SK-N-SH treated with all-trans-retinoic acid at 6 μM for 48 hours (cell line): ENCODE measurements around the gene IFITM2.
A peak's percentile ranks its signal among the peaks of the same experiment; 100 is the strongest.

Experiments used
- ATAC-seq: fragments of 200-7000 bp; cut with Tn5 transposase; 3 replicates; pipeline ENCODE4 v1.9.1; 2020; ENCODE audit warnings: mild to moderate bottlenecking, moderate library complexity
- ARNTL ChIP-seq: fragments of 450-650 bp; formaldehyde crosslinking; IDR thresholded peaks from 2 replicates; pipeline ENCODE4 v1.5.0; 2020; ENCODE audit warnings: low read depth, mild to moderate bottlenecking, moderate library complexity, borderline replicate concordance
- BACH2 ChIP-seq: fragments of 250-450 bp; sonication (Bioruptor Pico); IDR thresholded peaks from 2 replicates; pipeline ENCODE4 v1.9.0; 2021; ENCODE audit warnings: mild to moderate bottlenecking, borderline replicate concordance
- CSDC2 ChIP-seq: fragments of 250-450 bp; sonication (Bioruptor Pico); IDR thresholded peaks from 2 replicates; pipeline ENCODE4 v1.5.0; 2020; ENCODE audit warnings: mild to moderate bottlenecking, moderate library complexity
- ESRRG ChIP-seq: fragments of 250-450 bp; sonication (Bioruptor Pico); IDR thresholded peaks from 2 replicates; pipeline ENCODE4 v1.6.1; 2021; ENCODE audit warnings: mild to moderate bottlenecking
- GLIS3 ChIP-seq: fragments of 250-450 bp; sonication (Bioruptor Pico); IDR thresholded peaks from 2 replicates; pipeline ENCODE4 v1.5.0; 2020; ENCODE audit warnings: mild to moderate bottlenecking, moderate library complexity
- ISL1 ChIP-seq: fragments of 250-450 bp; sonication (Bioruptor Pico); IDR thresholded peaks from 2 replicates; pipeline ENCODE4 v2.1.2; 2022; ENCODE audit warnings: mild to moderate bottlenecking, moderate library complexity
- OSR1 ChIP-seq: fragments of 250-450 bp; sonication (Bioruptor Pico); IDR thresholded peaks from 2 replicates; pipeline ENCODE4 v1.8.0; 2022; ENCODE audit warnings: moderate library complexity, mild to moderate bottlenecking, inconsistent platforms
- PPARA ChIP-seq: fragments of 250-450 bp; sonication (Bioruptor Pico); IDR thresholded peaks from 2 replicates; pipeline ENCODE4 v1.5.0; 2020; ENCODE audit warnings: mild to moderate bottlenecking, borderline replicate concordance
- RARB ChIP-seq: fragments of 250-450 bp; sonication (Bioruptor Pico); IDR thresholded peaks from 2 replicates; pipeline ENCODE4 v1.8.0; 2021; ENCODE audit warnings: mild to moderate bottlenecking, moderate library complexity
- SNAI2 ChIP-seq: fragments of 250-450 bp; sonication (Bioruptor Pico); IDR thresholded peaks from 2 replicates; pipeline ENCODE4 v1.5.0; 2020; ENCODE audit warnings: mild to moderate bottlenecking, moderate library complexity
- TCF4 ChIP-seq: fragments of 250-450 bp; sonication (Bioruptor Pico); IDR thresholded peaks from 2 replicates; pipeline ENCODE4 v1.8.0; 2021; ENCODE audit warnings: mild to moderate bottlenecking, moderate library complexity, borderline replicate concordance
- TOX ChIP-seq: fragments of 250-450 bp; sonication (Bioruptor Pico); IDR thresholded peaks from 2 replicates; pipeline ENCODE4 v1.8.0; 2021; ENCODE audit warnings: mild to moderate bottlenecking, moderate library complexity, borderline replicate concordance
- ZC3H10 ChIP-seq: fragments of 250-450 bp; sonication (Bioruptor Pico); IDR thresholded peaks from 2 replicates; pipeline ENCODE4 v1.5.1; 2021; ENCODE audit warnings: mild to moderate bottlenecking, moderate library complexity
- ZFP3 ChIP-seq: fragments of 250-450 bp; sonication (Bioruptor Pico); IDR thresholded peaks from 2 replicates; pipeline ENCODE4 v1.5.0; 2020; ENCODE audit warnings: mild to moderate bottlenecking, moderate library complexity
- ZFP30 ChIP-seq: fragments of 450-650 bp; formaldehyde crosslinking; IDR thresholded peaks from 2 replicates; pipeline ENCODE4 v1.5.0; 2022; ENCODE audit warnings: mild to moderate bottlenecking, moderate library complexity
- ZNF565 ChIP-seq: fragments of 450-650 bp; formaldehyde crosslinking; conservative IDR thresholded peaks from 2 replicates; pipeline ENCODE4 v1.5.0; 2020; ENCODE audit warnings: low read depth, mild to moderate bottlenecking, moderate library complexity
- ZNF70 ChIP-seq: fragments of 450-650 bp; formaldehyde crosslinking; IDR thresholded peaks from 2 replicates; pipeline ENCODE4 v1.5.0; 2020; ENCODE audit warnings: mild to moderate bottlenecking, moderate library complexity
- ZNF8 ChIP-seq: fragments of 450-650 bp; formaldehyde crosslinking; IDR thresholded peaks from 2 replicates; pipeline ENCODE4 v1.5.0; 2020; ENCODE audit warnings: mild to moderate bottlenecking, moderate library complexity
- TF ChIP-seq, protein P1 (sequence below): fragments of 250-450 bp; sonication (Bioruptor Pico); IDR thresholded peaks from 2 replicates; pipeline ENCODE4 v1.8.0; 2021; ENCODE audit warnings: low read depth, mild to moderate bottlenecking, moderate library complexity, borderline replicate concordance
- TF ChIP-seq, protein P2 (sequence below): fragments of 250-450 bp; sonication (Bioruptor Pico); IDR thresholded peaks from 2 replicates; pipeline ENCODE4 v1.5.1; 2020; ENCODE audit warnings: low read depth, mild to moderate bottlenecking, moderate library complexity
- TF ChIP-seq, protein P3 (sequence below): fragments of 250-450 bp; sonication (Bioruptor Pico); IDR thresholded peaks from 2 replicates; pipeline ENCODE4 v1.5.1; 2021; ENCODE audit warnings: mild to moderate bottlenecking, moderate library complexity
- TF ChIP-seq, protein P4 (sequence below): fragments of 250-450 bp; sonication (Bioruptor Pico); IDR thresholded peaks from 2 replicates; pipeline ENCODE4 v1.8.0; 2020; ENCODE audit warnings: mild to moderate bottlenecking, moderate library complexity, borderline replicate concordance
- TF ChIP-seq, protein P5 (sequence below): fragments of 250-450 bp; sonication (Bioruptor Pico); IDR thresholded peaks from 2 replicates; pipeline ENCODE4 v1.5.0; 2020; ENCODE audit warnings: mild to moderate bottlenecking, moderate library complexity

The IFITM2 gene

DNA sequence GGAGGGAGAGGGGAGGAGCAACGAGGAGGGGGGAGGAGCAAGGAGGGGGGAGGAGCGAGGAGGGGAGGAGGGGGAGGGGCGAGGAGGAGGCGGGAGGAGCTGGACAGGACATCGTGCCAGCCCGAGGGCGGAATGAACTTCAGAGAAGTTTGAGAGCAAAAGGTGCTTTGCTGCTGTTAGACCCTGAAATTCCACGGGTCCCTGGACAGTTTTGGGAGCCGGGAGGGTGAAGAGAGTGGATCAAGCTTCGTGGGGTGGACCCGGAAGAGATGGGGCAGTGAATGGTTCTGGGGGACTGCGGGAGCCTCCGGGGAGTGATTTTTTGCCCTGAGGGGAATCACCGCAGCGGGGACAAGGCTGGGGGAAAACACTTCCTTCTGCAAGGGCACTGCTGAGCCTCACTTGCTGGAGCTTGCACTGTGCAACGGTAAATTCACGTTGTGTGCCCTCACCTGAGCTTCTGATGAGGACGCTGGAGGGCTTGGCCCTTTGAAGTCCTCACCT, 40.1 kb upstream of the IFITM2 start:
- TF ChIP-seq, protein P1, sequence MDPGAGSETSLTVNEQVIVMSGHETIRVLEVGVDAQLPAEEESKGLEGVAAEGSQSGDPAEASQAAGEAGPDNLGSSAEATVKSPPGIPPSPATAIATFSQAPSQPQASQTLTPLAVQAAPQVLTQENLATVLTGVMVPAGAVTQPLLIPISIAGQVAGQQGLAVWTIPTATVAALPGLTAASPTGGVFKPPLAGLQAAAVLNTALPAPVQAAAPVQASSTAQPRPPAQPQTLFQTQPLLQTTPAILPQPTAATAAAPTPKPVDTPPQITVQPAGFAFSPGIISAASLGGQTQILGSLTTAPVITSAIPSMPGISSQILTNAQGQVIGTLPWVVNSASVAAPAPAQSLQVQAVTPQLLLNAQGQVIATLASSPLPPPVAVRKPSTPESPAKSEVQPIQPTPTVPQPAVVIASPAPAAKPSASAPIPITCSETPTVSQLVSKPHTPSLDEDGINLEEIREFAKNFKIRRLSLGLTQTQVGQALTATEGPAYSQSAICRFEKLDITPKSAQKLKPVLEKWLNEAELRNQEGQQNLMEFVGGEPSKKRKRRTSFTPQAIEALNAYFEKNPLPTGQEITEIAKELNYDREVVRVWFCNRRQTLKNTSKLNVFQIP = no peak
- TF ChIP-seq ESRRG (CRISPR knock-in tag) = no peak
- ATAC-seq = peak; percentile 57

DNA sequence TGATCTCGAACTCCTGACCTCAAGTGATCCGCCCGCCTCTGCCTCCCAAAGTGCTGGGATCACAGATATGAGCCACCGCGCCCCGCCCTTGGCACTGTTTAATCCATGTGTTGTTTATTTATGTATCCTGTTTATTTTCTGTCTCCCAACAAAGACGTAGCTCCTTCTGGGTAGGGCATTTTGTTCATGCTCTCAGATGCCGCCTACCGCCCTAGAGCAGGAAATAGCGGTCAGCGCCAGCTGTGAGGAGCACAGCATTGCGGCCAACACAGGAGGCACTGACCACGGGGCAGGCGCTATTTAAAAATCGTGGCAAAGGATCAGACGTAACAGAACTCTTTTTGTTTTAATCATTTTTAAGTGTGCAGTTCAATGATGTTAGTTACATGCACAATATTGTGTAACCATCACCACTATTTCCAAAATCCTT, 38.9 kb upstream of the IFITM2 start:
- ATAC-seq = peak; percentile 90

DNA sequence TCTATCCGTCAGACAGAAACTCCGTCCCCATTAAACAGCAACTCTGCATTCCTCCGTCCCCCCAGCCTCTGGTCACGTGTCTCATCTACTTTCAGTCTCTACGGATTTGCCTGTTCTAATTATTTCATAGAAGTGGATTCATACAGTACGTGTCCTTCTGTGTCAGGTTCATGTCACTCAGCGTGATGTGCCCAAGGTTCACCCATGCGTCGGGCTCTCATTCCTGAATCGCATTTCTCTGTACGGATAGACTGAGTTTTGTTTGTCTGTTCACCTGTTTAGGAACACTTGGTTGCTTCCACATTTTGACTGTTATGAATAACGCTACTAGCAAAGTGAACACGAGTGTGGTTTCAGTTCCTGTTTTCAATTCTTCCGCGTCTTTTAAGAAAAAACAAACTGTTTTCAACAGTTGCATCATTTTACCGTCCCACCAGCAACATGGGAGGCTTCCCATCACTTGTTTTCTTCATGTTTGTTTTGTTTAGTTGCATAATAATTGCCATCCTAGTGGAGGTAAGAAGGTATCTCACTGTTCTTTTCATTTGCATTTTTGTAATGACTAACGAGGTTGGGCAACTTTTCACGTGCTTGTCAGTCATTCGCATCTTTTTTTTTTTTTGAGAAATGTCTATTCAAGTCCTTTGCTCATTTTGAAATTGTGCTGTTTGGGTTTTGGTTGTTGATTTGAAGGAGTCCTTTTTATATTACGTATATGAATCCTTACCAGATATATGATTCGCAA, 38.3 kb upstream of the IFITM2 start:
- TF ChIP-seq ARNTL (CRISPR knock-in tag) (no peak), CSDC2 (no peak), ZNF8 (CRISPR knock-in tag) (no peak), TCF4 (CRISPR knock-in tag) (no peak), ZNF565 (no peak), GLIS3 (CRISPR knock-in tag) (no peak), BACH2 (CRISPR knock-in tag) (no peak), RARB (CRISPR knock-in tag) (no peak), ZC3H10 (CRISPR knock-in tag) (no peak), ZFP30 (CRISPR knock-in tag) (no peak), ZFP3 (CRISPR knock-in tag) (no peak), TOX (CRISPR knock-in tag) (no peak), PPARA (CRISPR knock-in tag) (no peak)
- TF ChIP-seq, protein P2, sequence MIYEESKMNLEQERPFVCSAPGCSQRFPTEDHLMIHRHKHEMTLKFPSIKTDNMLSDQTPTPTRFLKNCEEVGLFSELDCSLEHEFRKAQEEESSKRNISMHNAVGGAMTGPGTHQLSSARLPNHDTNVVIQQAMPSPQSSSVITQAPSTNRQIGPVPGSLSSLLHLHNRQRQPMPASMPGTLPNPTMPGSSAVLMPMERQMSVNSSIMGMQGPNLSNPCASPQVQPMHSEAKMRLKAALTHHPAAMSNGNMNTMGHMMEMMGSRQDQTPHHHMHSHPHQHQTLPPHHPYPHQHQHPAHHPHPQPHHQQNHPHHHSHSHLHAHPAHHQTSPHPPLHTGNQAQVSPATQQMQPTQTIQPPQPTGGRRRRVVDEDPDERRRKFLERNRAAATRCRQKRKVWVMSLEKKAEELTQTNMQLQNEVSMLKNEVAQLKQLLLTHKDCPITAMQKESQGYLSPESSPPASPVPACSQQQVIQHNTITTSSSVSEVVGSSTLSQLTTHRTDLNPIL = no peak
- TF ChIP-seq, protein P3, sequence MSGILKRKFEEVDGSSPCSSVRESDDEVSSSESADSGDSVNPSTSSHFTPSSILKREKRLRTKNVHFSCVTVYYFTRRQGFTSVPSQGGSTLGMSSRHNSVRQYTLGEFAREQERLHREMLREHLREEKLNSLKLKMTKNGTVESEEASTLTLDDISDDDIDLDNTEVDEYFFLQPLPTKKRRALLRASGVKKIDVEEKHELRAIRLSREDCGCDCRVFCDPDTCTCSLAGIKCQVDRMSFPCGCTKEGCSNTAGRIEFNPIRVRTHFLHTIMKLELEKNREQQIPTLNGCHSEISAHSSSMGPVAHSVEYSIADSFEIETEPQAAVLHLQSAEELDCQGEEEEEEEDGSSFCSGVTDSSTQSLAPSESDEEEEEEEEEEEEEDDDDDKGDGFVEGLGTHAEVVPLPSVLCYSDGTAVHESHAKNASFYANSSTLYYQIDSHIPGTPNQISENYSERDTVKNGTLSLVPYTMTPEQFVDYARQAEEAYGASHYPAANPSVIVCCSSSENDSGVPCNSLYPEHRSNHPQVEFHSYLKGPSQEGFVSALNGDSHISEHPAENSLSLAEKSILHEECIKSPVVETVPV (CRISPR knock-in tag) = no peak
- peak; percentile 6; the same call in 1 of the 3 replicates for ATAC-seq

DNA sequence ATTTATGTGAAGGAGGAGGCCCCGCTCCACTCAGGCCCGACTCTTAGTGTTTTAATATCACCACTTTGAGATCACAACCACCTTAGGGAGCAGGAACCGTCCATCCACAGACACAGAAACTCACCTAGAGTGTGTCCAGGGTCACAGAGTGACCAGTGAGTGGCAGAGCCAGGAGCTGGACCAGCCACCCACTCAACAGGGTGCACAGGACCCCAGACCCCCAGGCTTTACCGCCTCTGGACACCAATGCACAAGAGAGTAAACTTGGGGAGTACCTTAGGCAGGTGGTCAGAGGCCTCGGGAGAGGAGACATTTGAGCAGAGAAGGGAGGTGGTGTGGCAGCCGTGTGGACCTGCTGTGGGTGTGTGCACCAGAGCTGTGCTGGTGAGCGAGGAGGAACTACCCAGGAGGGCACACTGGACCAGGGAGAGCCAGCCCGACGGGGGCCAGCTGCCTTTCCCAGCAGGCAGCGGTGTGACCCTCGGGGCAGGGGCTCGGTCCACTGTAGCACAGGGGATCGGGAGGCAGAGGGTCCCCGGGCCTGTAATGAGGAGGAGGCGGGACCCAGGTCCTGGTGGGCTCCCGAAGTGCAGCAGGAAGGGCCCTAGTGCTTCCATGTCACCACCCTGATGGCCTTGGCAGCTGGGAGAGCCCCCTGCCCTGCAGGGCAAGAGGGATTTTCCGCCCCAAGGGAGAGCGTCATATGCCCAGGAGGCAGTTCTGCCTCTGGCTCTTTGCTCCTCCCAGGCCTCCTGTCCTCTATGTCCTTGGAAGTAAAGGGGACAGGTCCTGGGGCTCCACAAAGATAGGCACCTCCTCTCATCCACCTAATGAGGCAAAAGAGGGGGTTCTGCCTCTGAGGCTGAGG, 36.9 kb upstream of the IFITM2 start:
- no peak for ATAC-seq
- TF ChIP-seq BACH2 (CRISPR knock-in tag) (no peak), ZFP3 (CRISPR knock-in tag) (no peak), ZNF70 (no peak), SNAI2 (CRISPR knock-in tag) (no peak), PPARA (CRISPR knock-in tag) (no peak), ZNF8 (CRISPR knock-in tag) (no peak), ZFP30 (CRISPR knock-in tag) (no peak), ISL1 (CRISPR knock-in tag) (no peak), RARB (CRISPR knock-in tag) (no peak), OSR1 (CRISPR knock-in tag) (no peak), ARNTL (CRISPR knock-in tag) (no peak), ZNF565 (no peak), TCF4 (CRISPR knock-in tag) (no peak), ESRRG (CRISPR knock-in tag) (no peak), GLIS3 (CRISPR knock-in tag) (no peak), CSDC2 (no peak)
- TF ChIP-seq, protein P4, sequence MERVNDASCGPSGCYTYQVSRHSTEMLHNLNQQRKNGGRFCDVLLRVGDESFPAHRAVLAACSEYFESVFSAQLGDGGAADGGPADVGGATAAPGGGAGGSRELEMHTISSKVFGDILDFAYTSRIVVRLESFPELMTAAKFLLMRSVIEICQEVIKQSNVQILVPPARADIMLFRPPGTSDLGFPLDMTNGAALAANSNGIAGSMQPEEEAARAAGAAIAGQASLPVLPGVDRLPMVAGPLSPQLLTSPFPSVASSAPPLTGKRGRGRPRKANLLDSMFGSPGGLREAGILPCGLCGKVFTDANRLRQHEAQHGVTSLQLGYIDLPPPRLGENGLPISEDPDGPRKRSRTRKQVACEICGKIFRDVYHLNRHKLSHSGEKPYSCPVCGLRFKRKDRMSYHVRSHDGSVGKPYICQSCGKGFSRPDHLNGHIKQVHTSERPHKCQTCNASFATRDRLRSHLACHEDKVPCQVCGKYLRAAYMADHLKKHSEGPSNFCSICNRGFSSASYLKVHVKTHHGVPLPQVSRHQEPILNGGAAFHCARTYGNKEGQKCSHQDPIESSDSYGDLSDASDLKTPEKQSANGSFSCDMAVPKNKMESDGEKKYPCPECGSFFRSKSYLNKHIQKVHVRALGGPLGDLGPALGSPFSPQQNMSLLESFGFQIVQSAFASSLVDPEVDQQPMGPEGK (CRISPR knock-in tag) = no peak
- TF ChIP-seq, protein P2 = no peak
- TF ChIP-seq, protein P5, sequence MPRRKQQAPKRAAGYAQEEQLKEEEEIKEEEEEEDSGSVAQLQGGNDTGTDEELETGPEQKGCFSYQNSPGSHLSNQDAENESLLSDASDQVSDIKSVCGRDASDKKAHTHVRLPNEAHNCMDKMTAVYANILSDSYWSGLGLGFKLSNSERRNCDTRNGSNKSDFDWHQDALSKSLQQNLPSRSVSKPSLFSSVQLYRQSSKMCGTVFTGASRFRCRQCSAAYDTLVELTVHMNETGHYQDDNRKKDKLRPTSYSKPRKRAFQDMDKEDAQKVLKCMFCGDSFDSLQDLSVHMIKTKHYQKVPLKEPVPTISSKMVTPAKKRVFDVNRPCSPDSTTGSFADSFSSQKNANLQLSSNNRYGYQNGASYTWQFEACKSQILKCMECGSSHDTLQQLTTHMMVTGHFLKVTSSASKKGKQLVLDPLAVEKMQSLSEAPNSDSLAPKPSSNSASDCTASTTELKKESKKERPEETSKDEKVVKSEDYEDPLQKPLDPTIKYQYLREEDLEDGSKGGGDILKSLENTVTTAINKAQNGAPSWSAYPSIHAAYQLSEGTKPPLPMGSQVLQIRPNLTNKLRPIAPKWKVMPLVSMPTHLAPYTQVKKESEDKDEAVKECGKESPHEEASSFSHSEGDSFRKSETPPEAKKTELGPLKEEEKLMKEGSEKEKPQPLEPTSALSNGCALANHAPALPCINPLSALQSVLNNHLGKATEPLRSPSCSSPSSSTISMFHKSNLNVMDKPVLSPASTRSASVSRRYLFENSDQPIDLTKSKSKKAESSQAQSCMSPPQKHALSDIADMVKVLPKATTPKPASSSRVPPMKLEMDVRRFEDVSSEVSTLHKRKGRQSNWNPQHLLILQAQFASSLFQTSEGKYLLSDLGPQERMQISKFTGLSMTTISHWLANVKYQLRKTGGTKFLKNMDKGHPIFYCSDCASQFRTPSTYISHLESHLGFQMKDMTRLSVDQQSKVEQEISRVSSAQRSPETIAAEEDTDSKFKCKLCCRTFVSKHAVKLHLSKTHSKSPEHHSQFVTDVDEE = no peak
